Stimulated activated naive CD8-positive, alpha-beta T cell treated with anti-CD3 and anti-CD28 coated beads, Interleukin-15, Interleukin-2, amounts not matched to agents 100 ng/mL and 50 ng/mL, for 24 hours (primary cell): ENCODE measurements around the gene XPNPEP2.
A peak's percentile ranks its signal among the peaks of the same experiment; 100 is the strongest.
"Not testable (repeated sequence)": the region's sequence is repeated elsewhere in the genome, so short reads cannot be mapped to it uniquely, and the experiment has no call there.

Experiments
- H3K27ac Mint-ChIP-seq: one replicate; pipeline ENCODE4 v1.8.0; 2021; ENCODE audit warnings: mild to moderate bottlenecking, mixed read lengths
- H3K27me3 Mint-ChIP-seq: one replicate; pipeline ENCODE4 v1.8.0; 2021; ENCODE audit warnings: mixed read lengths
- H3K36me3 Mint-ChIP-seq: one replicate; pipeline ENCODE4 v1.8.0; 2021; ENCODE audit warnings: low read depth, mixed read lengths
- H3K4me1 Mint-ChIP-seq: one replicate; pipeline ENCODE4 v1.8.0; 2021; ENCODE audit warnings: low read depth, mixed read lengths
- H3K4me3 Mint-ChIP-seq: one replicate; pipeline ENCODE4 v1.8.0; 2021; ENCODE audit warnings: mild to moderate bottlenecking, mixed read lengths
- H3K9me3 Mint-ChIP-seq: one replicate; pipeline ENCODE4 v1.8.0; 2021; ENCODE audit warnings: mixed read lengths

The XPNPEP2 gene

DNA sequence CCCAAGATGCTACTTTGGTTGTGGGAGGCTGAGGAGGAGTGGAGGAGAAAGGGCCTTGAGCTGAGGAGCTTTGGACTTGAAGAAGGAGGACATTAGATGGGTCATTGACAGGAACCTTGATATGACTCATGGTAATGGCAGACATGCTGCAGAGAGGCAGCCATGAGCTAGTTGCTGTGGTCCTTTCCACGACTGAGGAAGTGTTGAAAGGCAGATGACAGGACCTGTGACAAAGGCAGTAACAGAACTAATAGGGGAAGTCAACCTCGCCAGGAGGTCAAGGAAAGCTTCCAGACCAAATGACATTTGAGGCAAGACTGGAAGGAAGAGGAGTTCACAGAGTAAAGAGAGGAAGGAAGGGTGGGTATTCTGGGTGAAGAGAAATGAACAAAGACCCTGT lies 7.6 kb upstream of the XPNPEP2 start:
- H3K27me3 Mint-ChIP-seq: no peaks in the 10 kb centered on the region
- peaks cover 3% of the 10 kb centered on the region for H3K36me3 Mint-ChIP-seq
- no peak overlapping the region for H3K4me3 Mint-ChIP-seq
- no peak overlapping the region for H3K27ac Mint-ChIP-seq
- H3K9me3 Mint-ChIP-seq: no peaks in the 10 kb centered on the region
- H3K4me1 Mint-ChIP-seq: peaks cover 19% of the 10 kb centered on the region

DNA sequence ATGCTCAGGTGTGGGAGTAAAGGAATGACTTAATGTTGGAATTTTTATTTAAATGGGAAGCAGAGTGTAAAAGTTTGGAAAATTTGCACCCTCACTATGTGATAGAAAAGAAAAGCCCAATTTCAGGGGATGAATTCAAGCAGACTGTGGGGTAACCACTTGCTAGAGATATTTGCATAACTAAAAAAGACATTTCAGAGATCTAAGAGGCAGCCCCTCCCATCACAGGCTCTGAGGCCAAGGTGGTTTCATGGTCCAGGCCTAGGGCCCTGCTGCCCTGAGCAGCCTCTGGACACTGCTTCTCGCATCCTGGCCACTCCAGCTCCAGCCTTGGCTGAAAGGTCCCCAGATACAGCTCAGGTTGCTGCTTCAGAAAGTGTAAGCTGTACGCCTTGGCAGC lies 5.9 kb upstream of the XPNPEP2 start:
- no peaks in the 10 kb centered on the region for H3K9me3 Mint-ChIP-seq
- H3K36me3 Mint-ChIP-seq: peaks cover 3% of the 10 kb centered on the region
- no peak overlapping the region for H3K4me3 Mint-ChIP-seq
- no peaks in the 10 kb centered on the region for H3K27me3 Mint-ChIP-seq
- peaks cover 29% of the 10 kb centered on the region for H3K4me1 Mint-ChIP-seq
- no peak overlapping the region for H3K27ac Mint-ChIP-seq

- Mint-ChIP-seq H3K4me3 (no peak overlapping the region), H3K9me3 (no peaks in the 10 kb centered on the region), H3K4me1 (peaks cover 33% of the 10 kb centered on the region), H3K27ac (no peak overlapping the region), H3K36me3 (peaks cover 3% of the 10 kb centered on the region), H3K27me3 (no peaks in the 10 kb centered on the region)
These were observed 5.4 kb upstream of the XPNPEP2 start for GRCh38 chrX:129733335-129733734.

DNA sequence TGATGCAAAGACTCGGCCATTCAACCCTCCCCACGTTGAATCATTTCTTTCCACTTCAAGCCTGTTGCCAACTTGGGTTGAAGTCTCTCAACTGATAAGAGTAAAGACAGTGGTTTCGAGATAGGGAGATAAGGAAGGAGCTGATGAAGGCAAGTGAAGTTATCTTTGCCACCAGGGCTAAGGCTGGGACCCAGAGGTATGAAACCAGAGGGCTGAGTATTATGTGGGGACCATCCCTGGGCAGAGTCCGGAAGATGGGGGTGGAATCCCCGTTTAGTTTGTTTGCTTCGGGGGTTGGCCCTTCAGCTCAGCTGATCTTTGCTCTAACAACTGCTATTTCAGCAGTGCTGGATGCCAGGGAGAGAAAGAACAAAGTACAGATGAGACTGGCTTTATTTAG lies 2.3 kb upstream of the XPNPEP2 start:
- Mint-ChIP-seq H3K27ac (no peak overlapping the region), H3K36me3 (no peaks in the 10 kb centered on the region), H3K4me3 (no peak overlapping the region), H3K9me3 (no peaks in the 10 kb centered on the region), H3K27me3 (no peaks in the 10 kb centered on the region), H3K4me1 (peaks cover 24% of the 10 kb centered on the region)

DNA sequence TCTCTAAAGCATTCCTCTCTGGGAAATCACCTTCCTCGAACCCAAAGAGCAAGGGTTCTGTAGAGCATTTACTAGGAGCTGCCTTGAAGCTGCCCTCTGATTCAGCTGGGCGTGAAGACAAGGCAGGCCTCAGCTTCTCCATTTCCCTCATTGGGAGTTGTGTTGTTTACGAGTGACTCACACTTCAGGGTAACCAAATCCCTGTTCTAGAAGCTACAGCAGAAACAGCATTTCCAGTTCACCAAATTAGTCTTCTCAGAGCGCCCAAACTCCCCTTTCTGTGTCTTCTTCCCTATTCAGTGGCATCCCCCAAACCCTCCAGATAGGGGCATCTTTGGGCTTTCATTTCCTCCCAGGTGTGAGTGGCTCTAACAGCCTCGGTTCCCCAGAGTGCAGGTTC lies 863 bp upstream of the XPNPEP2 start:
- Mint-ChIP-seq H3K4me3 (no peak overlapping the region), H3K4me1 (peaks cover 30% of the 10 kb centered on the region), H3K9me3 (no peaks in the 10 kb centered on the region), H3K27ac (no peak overlapping the region), H3K36me3 (no peaks in the 10 kb centered on the region), H3K27me3 (no peaks in the 10 kb centered on the region)

DNA sequence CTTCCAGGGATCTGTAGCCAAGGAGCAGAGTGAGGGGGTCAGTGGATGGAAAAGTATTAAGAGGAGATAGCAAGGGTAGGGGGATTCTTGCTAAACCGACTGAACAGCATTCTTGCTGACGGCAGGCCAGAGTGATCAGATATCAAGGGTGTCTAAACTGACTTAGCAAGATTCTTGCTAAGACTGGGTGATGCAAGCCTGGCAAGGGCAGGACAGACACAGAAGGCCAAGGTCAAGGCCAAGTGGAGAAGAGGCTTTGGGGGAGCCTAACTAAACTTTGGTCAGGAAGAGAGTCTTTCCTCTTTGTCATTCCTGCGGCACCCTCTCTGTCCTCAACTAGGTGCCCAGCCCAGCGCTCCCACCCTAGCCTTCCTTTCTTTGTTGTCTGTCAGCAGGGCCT lies 799 bp downstream of the XPNPEP2 start:
- peaks cover 47% of the 10 kb centered on the region for H3K4me1 Mint-ChIP-seq

GRCh38 chrX:129741880-129742758 lies 3.3 kb downstream of the XPNPEP2 start:
- H3K36me3 Mint-ChIP-seq: no peaks in the 10 kb centered on the region
- H3K27ac Mint-ChIP-seq: peak overlapping the region; percentile 52

More for the DNA sequence above, 799 bp downstream of the XPNPEP2 start:
- Mint-ChIP-seq H3K27ac (no peak overlapping the region), H3K27me3 (no peaks in the 10 kb centered on the region), H3K9me3 (no peaks in the 10 kb centered on the region), H3K4me3 (no peak overlapping the region), H3K36me3 (no peaks in the 10 kb centered on the region)

DNA sequence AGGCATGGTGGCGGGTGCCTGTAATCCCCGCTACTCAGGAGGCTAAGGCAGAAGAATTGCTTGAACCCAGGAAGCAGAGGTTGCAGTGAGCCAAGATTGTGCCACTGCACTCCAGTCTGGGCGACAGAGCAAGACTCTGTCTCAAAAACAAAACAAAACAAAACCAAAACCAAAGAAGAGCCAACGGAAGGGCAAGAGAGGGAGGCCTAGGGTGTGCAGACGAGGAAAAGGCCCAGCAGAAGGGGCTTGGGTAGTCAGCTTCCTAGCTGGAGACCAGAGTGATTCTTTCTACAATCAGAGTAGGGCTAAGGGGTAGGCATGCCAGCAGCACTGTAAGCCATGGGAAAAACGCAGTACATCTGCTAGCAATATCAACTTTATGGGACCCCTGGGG lies 4.0 kb downstream of the XPNPEP2 start:
- peaks cover 44% of the 10 kb centered on the region for H3K4me1 Mint-ChIP-seq
- H3K27ac Mint-ChIP-seq, H3K36me3 Mint-ChIP-seq, H3K9me3 Mint-ChIP-seq, H3K27me3 Mint-ChIP-seq: not testable (repeated sequence)
- peak overlapping the region; percentile 16 for H3K4me3 Mint-ChIP-seq

More at GRCh38 chrX:129741880-129742758, 3.3 kb downstream of the XPNPEP2 start:
- Mint-ChIP-seq H3K4me1 (peaks cover 49% of the 10 kb centered on the region), H3K27me3 (no peaks in the 10 kb centered on the region), H3K9me3 (no peaks in the 10 kb centered on the region), H3K4me3 (no peak overlapping the region)

DNA sequence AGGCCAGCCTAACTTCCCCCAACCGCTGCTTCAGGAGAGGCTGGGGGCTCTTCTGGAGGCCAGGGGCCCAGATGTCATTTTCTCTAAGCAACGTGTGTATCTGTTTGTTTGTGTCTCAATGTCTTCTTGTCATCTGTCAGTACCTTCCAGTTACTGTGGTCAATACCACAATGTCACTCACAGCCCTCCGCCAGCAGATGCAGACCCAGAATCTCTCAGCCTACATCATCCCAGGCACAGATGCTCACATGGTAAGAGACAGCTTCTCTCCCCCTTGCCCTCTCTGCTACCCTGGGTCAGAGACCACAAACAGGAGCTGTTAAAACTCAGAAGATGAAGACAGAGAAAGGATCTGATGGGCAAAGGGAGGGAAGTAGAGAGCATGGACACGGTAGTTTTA lies 5.0 kb downstream of the XPNPEP2 start:
- no peaks in the 10 kb centered on the region for H3K9me3 Mint-ChIP-seq
- H3K4me3 Mint-ChIP-seq: no peak overlapping the region
- H3K27me3 Mint-ChIP-seq: no peaks in the 10 kb centered on the region
- H3K36me3 Mint-ChIP-seq: no peaks in the 10 kb centered on the region
- H3K4me1 Mint-ChIP-seq: peaks cover 39% of the 10 kb centered on the region
- peak overlapping the region; percentile 48 for H3K27ac Mint-ChIP-seq

GRCh38 chrX:129744861-129745321 lies 6.1 kb downstream of the XPNPEP2 start:
- no peak overlapping the region for H3K4me3 Mint-ChIP-seq
- peak overlapping the region; percentile 67 for H3K27ac Mint-ChIP-seq
- no peaks in the 10 kb centered on the region for H3K9me3 Mint-ChIP-seq
- H3K4me1 Mint-ChIP-seq: peaks cover 39% of the 10 kb centered on the region
- no peaks in the 10 kb centered on the region for H3K36me3 Mint-ChIP-seq
- no peaks in the 10 kb centered on the region for H3K27me3 Mint-ChIP-seq

GRCh38 chrX:129746557-129747470 lies 8.0 kb downstream of the XPNPEP2 start:
- no peaks in the 10 kb centered on the region for H3K9me3 Mint-ChIP-seq
- no peak overlapping the region for H3K4me3 Mint-ChIP-seq
- H3K36me3 Mint-ChIP-seq: no peaks in the 10 kb centered on the region
- no peak overlapping the region for H3K27ac Mint-ChIP-seq
- H3K27me3 Mint-ChIP-seq: no peaks in the 10 kb centered on the region
- H3K4me1 Mint-ChIP-seq: peaks cover 39% of the 10 kb centered on the region

- H3K27ac Mint-ChIP-seq: no peak overlapping the region
- no peaks in the 10 kb centered on the region for H3K27me3 Mint-ChIP-seq
- no peak overlapping the region for H3K4me3 Mint-ChIP-seq
- no peaks in the 10 kb centered on the region for H3K36me3 Mint-ChIP-seq
- no peaks in the 10 kb centered on the region for H3K9me3 Mint-ChIP-seq
- peaks cover 35% of the 10 kb centered on the region for H3K4me1 Mint-ChIP-seq
These were observed 8.8 kb downstream of the XPNPEP2 start for GRCh38 chrX:129747533-129747932.

DNA sequence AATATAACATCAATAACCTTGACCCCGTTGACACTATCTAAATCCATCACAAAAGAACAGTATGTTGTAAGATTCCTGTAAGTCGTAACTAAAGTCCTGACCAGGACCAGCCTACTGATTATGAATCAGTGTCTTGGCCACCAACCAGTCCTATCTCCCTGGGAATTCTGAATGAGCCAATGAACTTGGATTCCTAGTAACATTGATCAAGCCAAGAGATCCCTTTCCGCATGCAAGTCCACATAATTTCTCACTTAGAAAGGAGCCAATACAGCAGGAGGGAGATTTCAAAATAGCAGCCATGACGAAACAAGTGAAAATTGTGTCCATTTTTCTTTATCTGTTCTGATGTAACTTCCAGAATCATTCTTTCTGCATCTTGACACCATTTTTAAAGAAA lies 9.5 kb downstream of the XPNPEP2 start:
- Mint-ChIP-seq H3K4me3 (no peak overlapping the region), H3K36me3 (no peaks in the 10 kb centered on the region), H3K27me3 (no peaks in the 10 kb centered on the region), H3K9me3 (no peaks in the 10 kb centered on the region), H3K4me1 (peaks cover 27% of the 10 kb centered on the region), H3K27ac (no peak overlapping the region)

DNA sequence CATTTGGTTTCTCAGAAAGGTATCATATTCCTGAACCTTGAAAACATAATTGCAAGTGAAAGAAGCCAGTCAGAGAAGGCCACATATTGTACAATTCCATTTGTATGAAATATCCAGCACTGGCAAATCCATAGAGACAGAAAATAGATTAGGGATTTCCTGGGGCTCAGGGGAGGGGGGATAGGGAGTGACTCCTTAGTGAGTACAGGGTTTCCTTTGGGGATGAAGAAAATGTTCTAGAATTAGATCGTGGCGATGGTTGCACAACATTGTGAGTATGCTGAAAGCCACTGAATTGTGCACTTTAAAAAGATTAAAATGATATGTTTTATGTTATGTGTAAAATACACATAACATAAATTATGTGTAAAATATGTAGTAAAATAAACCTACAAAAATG lies 10.3 kb downstream of the XPNPEP2 start:
- no peaks in the 10 kb centered on the region for H3K9me3 Mint-ChIP-seq
- H3K36me3 Mint-ChIP-seq: no peaks in the 10 kb centered on the region
- no peaks in the 10 kb centered on the region for H3K27me3 Mint-ChIP-seq
- H3K4me3 Mint-ChIP-seq: no peak overlapping the region
- peaks cover 21% of the 10 kb centered on the region for H3K4me1 Mint-ChIP-seq
- H3K27ac Mint-ChIP-seq: no peak overlapping the region

DNA sequence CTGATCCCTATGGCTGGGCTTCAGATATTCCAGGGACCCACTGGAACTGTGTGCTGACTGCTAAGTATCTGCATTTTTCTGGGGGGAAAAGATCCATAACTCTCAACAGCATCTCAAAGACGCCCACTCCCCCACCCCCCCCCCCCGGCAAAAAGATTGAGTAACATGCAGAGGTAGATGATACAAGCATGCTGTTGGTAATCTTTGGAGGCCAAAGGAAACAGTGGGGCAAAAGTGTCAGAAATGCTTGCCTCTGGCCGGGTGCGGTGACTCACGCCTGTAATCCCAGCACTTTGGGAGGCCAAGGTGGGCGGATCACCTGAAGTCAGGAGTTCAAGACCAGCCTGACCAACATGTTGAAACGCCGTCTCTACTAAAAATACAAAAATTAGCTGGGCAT lies 12.2 kb downstream of the XPNPEP2 start:
- Mint-ChIP-seq H3K36me3 (no peaks in the 10 kb centered on the region), H3K9me3 (no peaks in the 10 kb centered on the region), H3K27me3 (no peaks in the 10 kb centered on the region)

More for the DNA sequence above, 12.2 kb downstream of the XPNPEP2 start:
- H3K4me3 Mint-ChIP-seq: no peak overlapping the region
- no peak overlapping the region for H3K27ac Mint-ChIP-seq
- peaks cover 15% of the 10 kb centered on the region for H3K4me1 Mint-ChIP-seq
